Hypothalamus (tissue), 51 donors: ENCODE data around the gene SLC29A1.

Experiments
- DNase-seq, 51 donors: peaks; one replicate each; lab custom pipeline; 2025; lab: John Stamatoyannopoulos, UW

Gene SLC29A1

DNA sequence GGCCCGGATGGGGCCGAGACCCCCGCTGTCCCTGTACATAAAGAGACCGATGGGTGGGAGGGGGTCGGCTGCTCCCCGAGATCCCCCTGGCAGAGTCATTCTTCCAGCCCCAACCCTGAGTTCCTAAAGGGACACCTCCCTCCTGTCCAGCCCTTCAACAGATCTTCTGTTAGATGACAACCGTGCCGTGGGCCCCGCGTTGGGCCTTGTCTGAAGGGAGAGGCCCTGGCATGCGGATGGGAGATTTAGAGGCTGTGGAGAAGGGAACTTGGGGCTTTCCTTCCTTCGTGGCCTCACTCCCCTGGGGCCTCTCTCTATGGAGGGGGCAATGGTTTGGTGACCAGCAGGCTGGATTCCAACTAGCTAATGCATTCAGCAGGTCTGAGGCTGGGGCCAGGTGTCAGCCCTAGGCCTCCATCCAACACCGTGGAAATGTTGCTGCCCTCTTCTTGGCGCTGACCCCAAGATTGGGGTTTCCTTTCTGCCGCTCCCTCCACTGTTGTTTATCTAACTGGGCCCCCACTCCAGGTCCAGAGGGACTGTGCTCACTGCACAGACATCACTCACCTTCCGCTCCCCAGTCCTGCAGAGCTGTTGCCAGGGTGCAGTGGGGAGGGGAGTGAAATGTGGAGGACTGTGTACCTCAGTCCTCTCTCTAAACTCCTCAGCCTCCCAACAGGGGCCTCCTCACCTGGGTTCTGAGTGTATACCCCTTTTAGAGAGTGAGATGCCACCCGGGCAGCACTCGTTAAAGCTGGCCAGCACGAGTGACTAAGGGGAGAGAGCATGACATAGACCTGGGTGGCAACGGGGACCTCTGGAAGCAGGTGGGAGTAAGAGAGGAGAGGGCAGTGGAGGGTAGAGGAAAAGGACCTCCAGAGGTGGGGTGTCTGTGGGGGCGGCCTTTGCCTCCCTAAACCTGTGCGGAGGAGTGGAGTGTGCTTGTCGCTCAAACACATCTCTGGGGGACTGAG is 53.6 kb downstream of the SLC29A1 start:
- no peak for DNase-seq

DNA sequence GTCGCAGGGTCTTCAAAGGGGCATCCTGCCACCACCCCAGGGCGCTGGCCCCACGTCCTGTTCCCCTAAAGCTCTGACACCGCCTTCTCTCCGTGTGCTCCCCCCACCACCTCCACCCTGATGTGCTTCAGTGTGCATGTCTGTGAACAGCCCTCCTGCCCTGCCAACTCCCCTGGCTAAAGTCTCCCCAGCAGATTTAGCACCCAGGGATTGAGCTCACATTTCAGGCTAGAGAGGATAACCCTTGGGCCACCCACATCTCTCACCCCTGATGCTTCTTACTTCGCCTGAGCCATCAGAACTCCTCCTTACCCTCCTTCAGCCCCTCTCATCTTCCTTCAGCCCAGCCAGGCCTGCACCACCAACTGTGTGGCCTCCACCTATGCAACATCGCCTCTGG is 54.4 kb downstream of the SLC29A1 start:
- no peak for DNase-seq

- DNase-seq: no peak
Observed at GRCh38 chr6:44278315-44278714, 54.9 kb downstream of the SLC29A1 start.

- peak in 2 of 51 donors; percentile 55 to 62 for DNase-seq
Observed at GRCh38 chr6:44278774-44279697, 55.6 kb downstream of the SLC29A1 start.
